GM18909 (cell line): ENCODE results near the gene AURKA.
"Not testable (repeated sequence)": the region's sequence is repeated elsewhere in the genome, so short reads cannot be mapped to it uniquely, and the experiment has no call there.

Experiments
- ATAC-seq: cut with Tn5 transposase; IDR thresholded peaks from one replicate; pipeline ENCODE4 v1.9.1; 2021; ENCODE audit warnings: mild to moderate bottlenecking; ENCODE audit not compliant: unreplicated experiment, poor library complexity

The AURKA gene

GRCh38 chr20:56392881-56393482 is 967 bp upstream of the AURKA start:
- no peak for ATAC-seq

DNA sequence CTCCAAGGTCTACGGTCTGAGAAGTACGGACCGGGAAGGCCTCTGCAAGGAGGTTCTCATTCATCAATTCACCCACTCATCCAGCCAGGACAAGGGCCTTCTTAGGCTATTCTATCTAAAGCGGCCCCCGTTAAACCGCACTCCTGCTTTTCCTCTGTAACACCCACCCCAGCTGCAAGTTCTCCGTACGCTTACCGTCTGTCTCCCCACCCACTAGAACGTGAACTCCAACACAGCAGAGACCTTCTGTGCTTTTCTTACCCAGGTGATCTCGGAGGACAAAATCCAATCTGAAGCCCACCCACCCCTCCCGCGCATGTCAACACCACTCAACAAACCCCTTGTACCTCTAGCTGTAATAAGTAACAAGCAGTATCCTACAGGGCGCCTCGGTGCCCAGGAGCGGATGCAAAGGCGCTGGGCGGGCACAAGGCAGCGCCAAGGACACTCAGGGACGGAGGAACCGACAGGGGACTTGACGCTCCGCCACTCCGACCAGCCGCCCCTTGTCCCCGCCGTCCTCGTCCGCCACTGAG is 351 bp downstream of the AURKA start:
- peak; percentile 48 for ATAC-seq

DNA sequence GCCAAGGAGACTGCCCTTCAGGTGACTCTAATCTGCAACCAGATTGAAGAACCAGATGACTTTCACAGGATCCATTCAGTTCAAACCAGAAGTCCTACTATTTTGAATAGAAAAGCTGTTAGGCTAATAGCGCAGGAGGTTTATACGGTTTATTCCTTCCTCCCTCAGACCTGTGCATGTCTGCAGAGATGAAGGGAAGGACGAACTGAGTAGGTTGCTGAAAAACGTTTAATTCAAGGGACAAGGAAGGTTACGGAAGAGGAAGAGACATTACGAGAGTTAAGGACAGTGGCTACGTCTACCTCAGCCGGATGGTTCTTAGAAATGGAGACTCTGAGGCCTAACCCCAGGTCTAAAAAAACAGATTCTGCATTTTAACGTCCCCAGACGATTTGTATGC is 978 bp downstream of the AURKA start:
- no peak for ATAC-seq

DNA sequence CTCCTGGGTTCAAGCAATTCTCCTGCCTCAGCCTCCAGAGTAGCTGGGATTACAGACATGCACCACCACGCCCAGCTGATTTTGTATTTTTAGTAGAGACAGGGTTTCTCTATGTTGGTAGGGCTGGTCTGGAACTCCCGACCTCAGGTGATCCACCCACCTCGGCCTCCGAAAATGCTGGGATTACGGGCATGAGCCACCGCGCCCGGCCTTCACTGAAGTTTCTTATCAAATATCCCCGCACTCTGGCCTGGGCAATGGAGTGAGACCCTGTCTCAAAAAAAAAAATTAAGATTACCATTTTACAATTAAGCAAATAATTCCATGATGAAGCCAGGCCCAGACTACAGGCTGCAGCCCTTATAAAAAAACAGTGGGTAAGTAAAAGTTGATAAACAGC is 1.6 kb downstream of the AURKA start:
- not testable (repeated sequence) for ATAC-seq

GRCh38 chr20:56389807-56390206 is 2.2 kb downstream of the AURKA start:
- no peak for ATAC-seq

- no peak for ATAC-seq
Measured at GRCh38 chr20:56388882-56389281, 3.1 kb downstream of the AURKA start.

DNA sequence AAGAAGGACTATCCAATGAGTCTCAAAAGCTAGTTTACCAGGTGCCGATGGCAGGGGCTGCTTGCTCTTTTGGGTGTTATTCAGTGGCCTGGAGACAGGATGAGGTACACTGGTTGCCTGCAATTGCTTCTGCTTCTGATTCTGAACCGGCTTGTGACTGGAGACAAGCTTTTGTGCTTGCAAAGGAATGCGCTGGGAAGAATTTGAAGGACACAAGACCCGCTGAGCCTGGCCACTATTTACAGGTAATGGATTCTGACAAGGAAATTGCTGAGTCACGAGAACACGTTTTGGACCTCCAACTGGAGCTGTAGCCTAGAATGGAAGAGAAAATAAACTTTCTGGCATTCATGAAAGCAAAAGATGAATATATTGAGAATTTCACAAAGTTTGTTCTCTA is 5.8 kb downstream of the AURKA start:
- no peak for ATAC-seq

DNA sequence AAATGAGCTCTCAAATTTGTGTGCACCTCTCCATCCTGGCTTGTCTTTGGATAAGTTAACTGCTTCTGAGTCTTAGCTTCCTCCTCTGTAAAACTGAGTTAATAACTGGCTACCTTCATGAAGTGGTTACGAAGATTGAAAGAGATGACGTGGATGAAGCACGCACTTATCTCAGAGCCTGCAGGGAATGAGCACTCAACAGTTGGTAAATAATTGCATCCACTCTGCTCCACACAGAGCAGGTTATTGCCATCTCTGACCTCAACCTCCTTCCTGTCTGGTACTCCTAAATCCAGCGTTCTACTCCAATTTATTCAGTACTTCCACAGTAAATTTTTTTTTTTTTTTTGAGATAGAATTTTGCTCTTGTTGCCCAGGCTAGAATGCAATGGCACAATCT is 6.9 kb downstream of the AURKA start:
- no peak for ATAC-seq

GRCh38 chr20:56383334-56383733 is 8.7 kb downstream of the AURKA start:
- ATAC-seq: no peak

DNA sequence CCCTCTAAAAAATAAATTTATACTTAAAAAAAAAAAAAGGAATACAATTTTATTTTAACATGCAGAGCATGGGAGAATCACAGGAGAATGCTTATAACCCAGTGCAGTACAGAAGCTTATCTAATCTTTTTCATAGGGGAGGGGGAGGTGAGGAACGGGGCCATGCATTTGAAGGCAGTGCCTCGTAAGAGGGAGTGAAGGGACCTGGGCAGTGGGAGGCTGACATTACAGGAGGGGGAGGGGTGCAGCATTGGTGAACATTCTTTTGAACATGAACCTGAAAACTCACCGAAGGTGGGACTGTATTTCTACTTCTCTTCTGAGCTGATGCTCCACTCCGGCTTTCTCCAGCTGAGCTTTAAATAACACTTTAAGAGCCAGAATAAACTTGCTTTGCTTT is 9.3 kb downstream of the AURKA start:
- ATAC-seq: no peak

DNA sequence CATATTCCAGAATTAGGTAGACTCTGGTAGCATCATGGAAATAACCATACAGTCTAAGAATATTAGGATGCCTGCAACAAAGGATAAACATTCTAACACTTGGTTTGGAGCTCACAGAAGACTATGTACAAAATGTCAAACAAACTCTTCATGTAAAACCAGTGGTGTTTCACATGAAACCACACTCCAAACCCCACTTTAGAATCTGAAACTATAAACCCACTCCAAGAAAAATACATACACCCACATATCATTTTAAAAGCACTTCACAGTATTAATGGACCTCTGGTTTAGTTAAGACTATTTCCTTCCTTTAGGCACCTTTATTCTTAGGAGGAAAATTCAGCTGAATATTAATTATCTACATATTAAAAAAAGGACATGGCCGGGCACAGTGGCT is 10.5 kb downstream of the AURKA start:
- ATAC-seq: no peak

DNA sequence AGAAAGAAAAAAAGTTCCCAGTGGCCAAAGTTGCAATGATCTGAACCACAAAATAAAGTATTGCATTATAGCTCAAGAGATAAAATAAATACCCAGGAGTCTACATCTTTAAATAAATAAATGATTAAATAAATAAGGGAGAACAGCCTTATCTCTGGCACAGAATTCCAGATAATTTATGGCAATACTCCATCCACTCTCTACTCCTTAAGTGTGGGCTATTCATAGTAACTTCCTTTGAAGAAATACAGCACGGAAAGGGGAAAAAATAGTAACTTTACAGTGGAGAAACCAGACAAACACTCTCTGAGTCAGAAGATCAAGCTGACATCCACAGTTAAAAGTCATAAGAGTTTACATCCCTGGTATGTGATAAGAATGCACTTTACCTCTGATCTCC is 11.6 kb downstream of the AURKA start:
- no peak for ATAC-seq

GRCh38 chr20:56378386-56378785 is 13.6 kb downstream of the AURKA start:
- no peak for ATAC-seq

DNA sequence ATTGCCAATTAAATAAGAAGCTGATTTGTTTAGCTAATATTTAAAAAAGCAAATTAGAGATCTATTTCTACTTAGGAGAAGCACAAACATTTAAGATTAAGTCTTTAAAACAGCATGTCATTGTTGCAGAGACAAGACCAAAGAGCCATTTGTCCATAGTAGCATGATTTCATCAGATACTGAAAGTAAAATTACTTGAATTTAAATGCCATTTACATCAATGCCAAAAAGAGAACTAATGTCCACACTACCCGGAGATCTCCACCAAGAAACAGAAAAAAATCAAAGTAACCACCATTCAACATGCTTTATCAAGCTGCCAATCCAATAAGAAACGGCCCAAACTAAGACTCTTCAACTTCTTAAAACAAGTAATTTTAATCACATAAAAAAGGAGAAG is 15.7 kb downstream of the AURKA start:
- ATAC-seq: no peak

GRCh38 chr20:56373942-56374341 is 18.1 kb downstream of the AURKA start:
- peak; percentile 68 for ATAC-seq

DNA sequence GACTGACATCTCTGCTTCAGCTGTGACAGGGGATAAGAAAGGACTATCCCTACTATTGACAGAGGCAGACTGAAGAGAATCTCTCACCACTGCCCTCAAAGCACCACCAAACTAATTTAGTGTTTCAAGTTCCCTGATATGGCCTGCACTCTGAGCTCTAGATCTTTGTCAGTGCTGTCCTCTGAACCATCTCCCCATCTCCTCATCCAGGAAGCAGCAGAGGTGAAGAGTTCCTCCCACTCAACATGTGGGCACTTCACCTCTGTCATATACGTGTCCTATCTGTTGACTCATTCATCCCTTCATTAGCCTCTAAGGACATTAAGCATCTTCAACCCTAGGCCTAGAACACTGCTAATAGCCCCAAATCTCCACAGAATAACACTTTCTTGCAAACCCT is 19.2 kb downstream of the AURKA start:
- ATAC-seq: no peak

- ATAC-seq: no peak
Measured at GRCh38 chr20:56371977-56372376, 20.0 kb downstream of the AURKA start.

- ATAC-seq: no peak
Measured at GRCh38 chr20:56369179-56369578, 22.8 kb downstream of the AURKA start.

- no peak for ATAC-seq
Measured at GRCh38 chr20:56368351-56369134, 23.5 kb downstream of the AURKA start.

- ATAC-seq: no peak
Measured at GRCh38 chr20:56363491-56363890, 28.5 kb downstream of the AURKA start.

GRCh38 chr20:56362833-56363413 is 29.1 kb downstream of the AURKA start:
- no peak for ATAC-seq

- ATAC-seq: no peak
Measured at GRCh38 chr20:56361900-56362299, 30.1 kb downstream of the AURKA start.
